ENCODE data around the gene GRID2IP.

GRID2IP gene

DNA sequence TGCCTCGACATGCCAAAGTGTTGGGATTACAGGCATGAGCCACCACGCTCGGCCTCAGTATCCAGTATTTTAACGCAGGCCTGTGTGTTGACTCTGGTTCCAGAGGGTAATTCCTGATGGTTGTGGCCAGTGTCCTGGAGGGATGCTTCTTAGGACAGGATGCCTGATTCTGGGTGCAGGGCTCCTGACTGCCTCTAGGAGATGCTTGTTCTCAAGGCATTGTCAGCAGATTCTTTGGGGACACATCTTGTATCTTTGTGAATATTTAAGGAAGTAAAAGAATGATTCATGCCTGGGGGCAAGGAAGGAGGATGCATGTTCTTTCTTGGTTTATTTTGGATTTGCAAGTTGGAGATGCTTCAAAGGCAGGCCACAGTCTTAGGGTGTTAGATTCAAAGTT, 28.2 kb upstream of the GRID2IP start:
- TF ChIP-seq, protein P1, sequence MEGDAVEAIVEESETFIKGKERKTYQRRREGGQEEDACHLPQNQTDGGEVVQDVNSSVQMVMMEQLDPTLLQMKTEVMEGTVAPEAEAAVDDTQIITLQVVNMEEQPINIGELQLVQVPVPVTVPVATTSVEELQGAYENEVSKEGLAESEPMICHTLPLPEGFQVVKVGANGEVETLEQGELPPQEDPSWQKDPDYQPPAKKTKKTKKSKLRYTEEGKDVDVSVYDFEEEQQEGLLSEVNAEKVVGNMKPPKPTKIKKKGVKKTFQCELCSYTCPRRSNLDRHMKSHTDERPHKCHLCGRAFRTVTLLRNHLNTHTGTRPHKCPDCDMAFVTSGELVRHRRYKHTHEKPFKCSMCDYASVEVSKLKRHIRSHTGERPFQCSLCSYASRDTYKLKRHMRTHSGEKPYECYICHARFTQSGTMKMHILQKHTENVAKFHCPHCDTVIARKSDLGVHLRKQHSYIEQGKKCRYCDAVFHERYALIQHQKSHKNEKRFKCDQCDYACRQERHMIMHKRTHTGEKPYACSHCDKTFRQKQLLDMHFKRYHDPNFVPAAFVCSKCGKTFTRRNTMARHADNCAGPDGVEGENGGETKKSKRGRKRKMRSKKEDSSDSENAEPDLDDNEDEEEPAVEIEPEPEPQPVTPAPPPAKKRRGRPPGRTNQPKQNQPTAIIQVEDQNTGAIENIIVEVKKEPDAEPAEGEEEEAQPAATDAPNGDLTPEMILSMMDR (IDR thresholded peaks at IDR 0.05; ENCODE audit: low read depth, low read length), result peak; percentile 30
- DNase-seq (ENCODE audit: low read depth in 2 of 2), result peak in 1 of 2 donors; percentile 42
- H3K4me3 ChIP-seq (replicated peaks in 1 of 2; ENCODE audit: low read depth in 2 of 2, low read length in 2 of 2), result no peak overlapping the region

DNA sequence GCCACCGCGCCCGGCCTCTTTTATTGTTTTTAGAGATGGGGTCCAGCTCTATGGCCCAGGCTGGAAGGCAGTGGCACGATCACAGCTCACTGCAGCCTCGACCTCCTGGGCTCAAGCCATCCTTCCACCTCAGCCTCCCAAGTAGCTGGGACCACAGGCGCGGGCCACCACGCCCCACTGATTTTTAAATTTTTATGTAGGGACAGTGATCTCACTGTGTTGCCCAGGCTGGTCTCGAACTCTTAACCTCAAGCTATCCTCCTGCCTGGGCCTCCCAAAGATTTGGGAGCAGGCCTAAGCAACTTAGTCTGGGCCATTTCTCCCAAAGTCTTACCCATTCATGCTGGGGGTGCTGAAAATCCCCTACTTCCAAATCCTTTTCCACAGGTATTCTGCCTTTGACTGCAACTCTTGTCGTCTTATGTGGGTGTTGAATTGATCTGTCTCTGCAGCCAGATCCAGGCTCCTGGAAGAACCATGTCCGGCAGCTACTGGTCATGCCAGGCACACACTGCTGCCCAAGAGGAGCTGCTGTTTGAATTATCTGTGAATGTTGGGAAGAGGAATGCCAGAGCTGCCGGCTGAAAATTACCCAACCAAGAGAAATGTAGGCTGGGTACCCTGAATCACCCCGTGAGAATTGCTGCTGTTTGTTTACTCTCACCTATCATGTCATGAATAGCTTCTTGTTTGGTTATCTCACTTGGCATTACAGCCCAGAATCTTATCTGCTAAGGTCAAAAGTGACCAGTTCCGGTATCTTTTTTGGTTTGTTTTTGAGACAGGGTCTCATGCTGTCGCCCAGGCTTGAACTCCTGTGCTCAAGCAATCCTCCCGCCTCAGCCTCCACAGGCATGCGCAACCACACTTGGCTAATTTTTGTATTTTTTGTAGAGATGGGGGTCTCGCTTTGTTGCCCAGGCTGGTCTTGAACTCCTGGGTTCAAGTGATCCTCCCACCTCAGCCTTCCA, 27.1 kb upstream of the GRID2IP start:
- peak in 1 of 2 donors; percentile 15 for DNase-seq (ENCODE audit: low read depth in 2 of 2)
- H3K4me3 ChIP-seq (replicated peaks in 1 of 2; ENCODE audit: low read depth in 2 of 2, low read length in 2 of 2), result peak overlapping the region; percentile 70 to 74
- TF ChIP-seq, protein P1 (IDR thresholded peaks at IDR 0.05; ENCODE audit: low read depth, low read length), result no peak

DNA sequence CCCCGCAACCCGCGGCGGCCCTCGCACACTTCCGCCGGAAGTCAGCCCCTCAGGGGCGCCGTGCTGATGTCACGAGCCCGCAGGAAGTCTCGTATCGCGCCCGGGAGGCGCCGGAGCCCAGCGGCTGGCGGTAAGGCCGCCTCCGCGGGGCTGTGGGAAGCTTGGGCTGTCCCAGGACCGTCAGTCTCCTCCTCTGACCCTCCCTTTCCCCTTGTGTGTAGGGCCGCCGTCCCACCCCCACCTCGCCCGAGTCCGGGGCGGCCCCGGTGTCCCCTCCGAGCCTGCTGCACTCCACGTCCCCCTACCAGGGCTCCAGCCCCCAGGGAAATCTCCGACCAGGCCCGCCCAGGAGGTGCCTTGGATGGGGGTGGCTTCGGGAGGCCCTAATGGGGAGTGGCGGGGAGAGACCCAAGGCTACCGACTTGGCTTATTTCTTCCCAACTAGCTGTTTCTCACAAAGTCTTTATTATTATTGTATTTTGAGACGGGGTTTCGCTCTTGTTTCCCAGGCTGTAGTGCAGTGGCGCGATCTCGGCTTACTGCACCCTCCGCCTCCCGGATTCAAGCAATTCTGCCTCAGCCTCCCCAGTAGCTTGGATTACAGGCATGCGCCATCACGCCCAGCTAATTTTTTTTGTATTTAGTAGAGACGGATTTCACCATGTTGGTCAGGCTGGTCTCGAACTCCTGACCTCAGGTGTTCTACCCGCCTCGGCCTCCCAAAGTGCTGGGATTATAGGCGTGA, 26.3 kb upstream of the GRID2IP start, which contains the start of gene ZDHHC4:
ZDHHC4 (plus strand) TSS at position 86 of the 745 bp plus-strand sequence. CDS start 3,108 bp downstream, outside the sequence.
- TF ChIP-seq, protein P1 (IDR thresholded peaks at IDR 0.05; ENCODE audit: low read depth, low read length), result no peak
- H3K4me3 ChIP-seq (replicated peaks in 1 of 2; ENCODE audit: low read depth in 2 of 2, low read length in 2 of 2), result peak within 1 kb of the TSS; percentile 70 to 74

DNA sequence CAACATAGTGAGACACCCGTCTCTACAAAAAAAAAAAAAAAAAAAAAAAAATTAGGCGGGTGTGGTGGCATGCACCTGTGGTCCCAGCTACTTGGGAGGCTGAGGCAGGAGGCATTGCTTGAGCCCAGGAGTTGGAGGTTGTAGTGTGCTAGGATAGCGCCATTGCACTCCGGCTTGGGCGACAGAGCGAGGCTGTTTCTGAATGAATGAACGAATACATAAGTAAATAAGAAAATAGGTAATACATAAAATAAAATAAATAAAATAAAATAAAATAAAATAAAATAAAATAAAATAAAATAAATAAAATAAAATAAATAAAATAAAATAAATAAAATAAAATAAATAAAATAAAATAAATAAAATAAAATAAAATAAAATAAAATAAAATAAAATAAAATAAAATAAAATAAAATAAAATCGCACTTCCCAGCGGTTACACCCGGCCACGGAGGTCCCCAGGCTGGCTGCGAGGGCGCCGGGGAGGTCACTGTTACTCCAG, 25.7 kb upstream of the GRID2IP start:
- DNase-seq (ENCODE audit: low read depth in 2 of 2), result peak in 1 of 2 donors; percentile 12
- H3K4me3 ChIP-seq (replicated peaks in 1 of 2; ENCODE audit: low read depth in 2 of 2, low read length in 2 of 2), result peak overlapping the region; percentile 70 to 74

More for the DNA sequence above, 26.3 kb upstream of the GRID2IP start, which contains the start of gene ZDHHC4:
- DNase-seq (ENCODE audit: low read depth in 2 of 2), result peak; percentile 89 to 95

DNA sequence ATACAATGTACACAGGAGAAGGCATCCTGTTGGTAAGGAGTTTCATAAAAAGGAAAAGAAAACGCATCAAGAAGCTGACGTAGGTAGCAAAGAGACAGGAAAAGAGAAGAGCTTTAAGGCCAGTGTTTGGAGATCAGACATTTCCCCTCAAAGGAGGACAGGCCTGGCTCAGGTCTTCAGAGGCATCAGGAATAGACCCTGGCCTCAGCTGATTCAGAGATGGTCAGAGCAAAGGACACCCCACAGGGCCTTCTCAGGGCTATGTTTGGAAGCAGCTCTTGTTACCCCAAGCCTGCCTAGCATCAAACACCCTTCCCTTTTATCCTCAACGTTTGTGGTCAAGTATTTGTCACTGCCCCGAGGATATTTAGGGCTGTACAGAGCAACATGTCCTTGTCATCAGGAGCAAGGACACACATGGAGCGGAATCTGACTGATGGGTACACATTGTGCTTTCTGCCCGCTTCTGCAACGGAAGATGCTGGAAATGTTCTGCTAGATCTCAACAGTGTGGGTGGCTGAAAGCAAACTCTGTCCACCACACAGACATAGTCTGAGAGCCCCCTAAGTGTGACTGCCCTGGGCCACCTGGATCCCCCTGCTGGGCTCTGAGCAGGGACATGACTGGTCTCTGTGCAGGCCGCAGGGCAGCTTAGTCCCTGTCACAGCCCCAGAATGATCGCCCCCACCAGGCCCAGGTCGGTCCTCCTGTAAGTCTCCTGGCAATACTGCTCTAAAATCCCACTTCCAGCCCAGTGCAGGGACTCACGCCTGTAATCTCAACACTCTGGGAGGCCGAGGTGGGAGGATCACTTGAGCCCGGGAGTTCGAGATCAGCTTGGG, 25.0 kb upstream of the GRID2IP start:
- TF ChIP-seq, protein P1 (IDR thresholded peaks at IDR 0.05; ENCODE audit: low read depth, low read length), result no peak
- no peak for DNase-seq (ENCODE audit: low read depth in 2 of 2)
- H3K4me3 ChIP-seq (replicated peaks in 1 of 2; ENCODE audit: low read depth in 2 of 2, low read length in 2 of 2), result peak overlapping the region in 1 of 2 donors; percentile 46

DNA sequence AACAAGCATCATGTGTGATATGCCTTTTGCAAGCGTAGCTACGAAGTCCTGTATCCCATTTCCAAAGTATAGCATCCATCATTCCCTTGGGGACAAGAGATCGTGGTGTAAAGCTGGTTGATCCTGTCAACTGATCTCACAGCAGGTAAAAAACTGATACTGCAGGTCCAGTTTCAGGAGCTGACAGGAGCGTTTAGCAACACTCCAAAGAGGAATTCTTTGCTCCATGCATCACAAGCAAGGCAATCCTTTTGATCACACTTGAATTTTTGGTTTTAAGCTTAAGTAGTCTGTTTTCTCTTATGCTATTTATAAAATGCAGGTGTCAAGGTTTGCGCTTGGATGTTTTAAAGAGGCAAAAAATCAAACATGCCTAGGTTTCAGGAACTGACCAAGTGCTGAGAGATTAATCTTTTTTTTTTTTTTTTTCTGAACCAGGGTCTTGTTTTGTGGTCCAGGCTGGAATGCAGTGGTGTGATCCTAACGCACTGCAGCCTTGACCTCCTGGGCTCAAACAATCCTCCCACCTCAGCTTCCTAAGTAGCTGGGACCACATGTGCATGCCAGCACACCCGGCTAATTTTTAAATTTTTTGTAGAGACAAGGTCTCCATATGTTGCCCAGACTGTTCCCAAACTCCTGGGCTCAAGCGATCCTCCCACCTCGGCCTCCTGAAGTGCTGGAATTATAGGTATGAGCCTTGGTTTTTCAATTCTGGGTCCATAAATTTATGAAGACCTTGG, 24.2 kb upstream of the GRID2IP start:
- no peak for DNase-seq (ENCODE audit: low read depth in 2 of 2)
- no peak overlapping the region for H3K4me3 ChIP-seq (replicated peaks in 1 of 2; ENCODE audit: low read depth in 2 of 2, low read length in 2 of 2)
- TF ChIP-seq, protein P1 (IDR thresholded peaks at IDR 0.05; ENCODE audit: low read depth, low read length), result no peak

Measured in cardiac fibroblast (primary cell).